Measurements from ENCODE around the gene FGD6.

The FGD6 gene

DNA sequence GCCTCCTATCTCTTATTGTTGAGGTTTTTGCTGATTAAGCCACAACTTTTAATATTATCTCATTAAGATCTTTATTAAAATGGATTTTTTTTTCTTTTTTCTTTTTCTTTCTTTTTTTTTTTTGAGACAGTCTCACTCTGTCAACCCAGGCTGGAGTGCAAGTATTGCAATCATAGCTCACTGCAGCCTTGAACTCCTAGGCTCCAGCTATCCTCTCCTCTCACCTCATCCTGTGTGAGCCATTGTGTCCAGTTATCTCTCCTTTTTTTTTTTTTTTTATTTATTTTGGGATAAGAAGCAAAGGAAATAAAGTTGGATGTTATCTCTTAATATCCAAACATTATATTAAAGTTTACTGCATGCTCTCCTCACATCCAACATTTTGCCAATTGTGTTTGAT lies 13.0 kb upstream of the FGD6 start:
- Histone ChIP-seq H3K4me3 (ENCODE audit: low read length in 2 of 2) (no peak overlapping the region), H4K91ac (ENCODE audit: low read depth, low read length, poor library complexity) (no peak overlapping the region), H3K27ac (replicated peaks; ENCODE audit: low read length) (no peak overlapping the region), H4K8ac (ENCODE audit: low read depth, low read length) (no peak overlapping the region), H2AK5ac (ENCODE audit: low read depth, low read length) (no peak overlapping the region), H3K14ac (ENCODE audit: low read length) (no peak overlapping the region), H3K4me1 (ENCODE audit: control insufficient read depth in 2 of 2, insufficient read depth in 1 of 2, low read depth in 1 of 2, low read length in 2 of 2) (no peaks in the 10 kb centered on the region), H3K23ac (ENCODE audit: low read depth, low read length, poor library complexity) (no peak overlapping the region), H2BK15ac (ENCODE audit: low read length) (no peak overlapping the region), H2BK12ac (ENCODE audit: low read length) (no peak overlapping the region), H2BK120ac (ENCODE audit: low read depth, low read length) (no peak overlapping the region), H3K79me1 (ENCODE audit: low read depth, low read length) (peaks cover 5% of the 10 kb centered on the region), H3K4ac (ENCODE audit: low read length) (no peak overlapping the region), H3K27me3 (ENCODE audit: control insufficient read depth in 3 of 3, insufficient read depth in 3 of 3, low read depth in 1 of 3, low read length in 3 of 3) (no peaks in the 10 kb centered on the region), H3K9ac (ENCODE audit: low read depth, low read length, poor library complexity) (no peak overlapping the region), H3K9me3 (replicated peaks in 1 of 2; ENCODE audit: control insufficient read depth in 2 of 2, insufficient read depth in 1 of 2, low read depth in 1 of 2, low read length in 2 of 2) (peaks cover 0 to 10% of the 10 kb centered on the region in 2 donors), H3K4me2 (ENCODE audit: insufficient read depth, low read length, poor library complexity, severe bottlenecking) (no peak overlapping the region), H3K36me3 (replicated peaks in 1 of 2; ENCODE audit: control insufficient read depth in 2 of 2, insufficient read depth in 2 of 2, low read length in 2 of 2) (peaks cover 0 to 40% of the 10 kb centered on the region in 2 donors), H3K18ac (ENCODE audit: low read length) (no peak overlapping the region), H2AFZ (ENCODE audit: low read length) (no peak overlapping the region), H2BK5ac (ENCODE audit: low read length) (no peak overlapping the region)
- DNase-seq (ENCODE audit: low spot score) = no peak

DNA sequence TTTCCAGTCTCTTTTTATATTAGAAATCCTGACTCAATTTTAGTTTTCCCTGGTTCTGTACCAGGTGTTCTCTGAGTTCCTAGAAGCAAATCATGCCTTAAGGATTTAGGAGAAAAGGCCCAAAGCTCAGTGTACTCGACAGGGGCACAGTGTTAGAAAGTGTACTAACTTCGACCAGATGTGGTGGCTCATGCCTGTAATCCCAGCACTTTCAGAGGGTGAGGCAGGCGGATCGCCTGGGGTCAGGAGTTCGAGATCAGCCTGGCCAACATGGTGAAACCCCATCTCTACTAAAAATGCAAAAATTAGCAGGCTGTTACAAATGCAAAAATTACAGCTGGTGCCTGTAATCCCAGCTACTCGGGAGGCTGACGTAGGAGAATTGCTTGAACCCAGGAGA lies 12.4 kb upstream of the FGD6 start:
- no peak overlapping the region for H2BK5ac ChIP-seq (ENCODE audit: low read length)
- no peak overlapping the region for H3K27ac ChIP-seq (replicated peaks; ENCODE audit: low read length)
- no peak overlapping the region for H2BK15ac ChIP-seq (ENCODE audit: low read length)
- no peak overlapping the region for H4K91ac ChIP-seq (ENCODE audit: low read depth, low read length, poor library complexity)
- H3K4ac ChIP-seq (ENCODE audit: low read length) = no peak overlapping the region
- DNase-seq (ENCODE audit: low spot score) = no peak
- peaks cover 4 to 47% of the 10 kb centered on the region in 2 donors for H3K36me3 ChIP-seq (replicated peaks in 1 of 2; ENCODE audit: control insufficient read depth in 2 of 2, insufficient read depth in 2 of 2, low read length in 2 of 2)
- no peak overlapping the region for H2BK12ac ChIP-seq (ENCODE audit: low read length)
- H3K27me3 ChIP-seq (ENCODE audit: control insufficient read depth in 3 of 3, insufficient read depth in 3 of 3, low read depth in 1 of 3, low read length in 3 of 3) = no peaks in the 10 kb centered on the region
- H3K4me1 ChIP-seq (ENCODE audit: control insufficient read depth in 2 of 2, insufficient read depth in 1 of 2, low read depth in 1 of 2, low read length in 2 of 2) = no peaks in the 10 kb centered on the region
- H3K4me3 ChIP-seq (ENCODE audit: low read length in 2 of 2) = no peak overlapping the region
- no CpG with 5 or more reads among the region's 7 CpGs for WGBS, 2 donors (ENCODE audit: extremely low coverage in 2 of 2, insufficient read length in 2 of 2, insufficient replicate concordance in 1 of 2)
- H4K8ac ChIP-seq (ENCODE audit: low read depth, low read length) = no peak overlapping the region
- no peak overlapping the region for H3K23ac ChIP-seq (ENCODE audit: low read depth, low read length, poor library complexity)
- no peak overlapping the region for H3K9ac ChIP-seq (ENCODE audit: low read depth, low read length, poor library complexity)
- no peak overlapping the region for H3K4me2 ChIP-seq (ENCODE audit: insufficient read depth, low read length, poor library complexity, severe bottlenecking)
- H2AFZ ChIP-seq (ENCODE audit: low read length) = no peak overlapping the region
- H3K18ac ChIP-seq (ENCODE audit: low read length) = no peak overlapping the region
- no peak overlapping the region for H3K14ac ChIP-seq (ENCODE audit: low read length)
- H3K79me1 ChIP-seq (ENCODE audit: low read depth, low read length) = peaks cover 5% of the 10 kb centered on the region
- H2AK5ac ChIP-seq (ENCODE audit: low read depth, low read length) = no peak overlapping the region
- no peak overlapping the region for H2BK120ac ChIP-seq (ENCODE audit: low read depth, low read length)
- peaks cover 0 to 10% of the 10 kb centered on the region in 2 donors for H3K9me3 ChIP-seq (replicated peaks in 1 of 2; ENCODE audit: control insufficient read depth in 2 of 2, insufficient read depth in 1 of 2, low read depth in 1 of 2, low read length in 2 of 2)

DNA sequence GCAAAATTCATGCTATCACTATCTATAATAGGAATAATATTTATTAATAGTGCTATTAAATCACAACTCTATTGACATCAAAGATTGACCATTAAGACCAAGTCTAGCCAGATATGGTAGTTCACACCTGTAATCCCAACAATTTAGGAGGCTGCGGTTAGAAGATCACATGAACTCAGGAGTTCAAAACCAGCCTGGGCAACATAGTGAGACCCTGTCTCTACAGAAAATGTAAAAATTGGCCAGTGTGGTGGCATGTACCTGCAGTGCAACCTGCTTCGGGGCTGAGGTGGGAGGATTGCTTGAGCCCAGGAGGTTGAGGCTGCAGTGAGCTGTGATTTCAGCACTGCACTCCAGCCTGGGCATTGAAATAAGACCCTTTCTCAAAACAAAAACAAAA lies 11.3 kb upstream of the FGD6 start:
- H2BK15ac ChIP-seq (ENCODE audit: low read length) = no peak overlapping the region
- no peak for DNase-seq (ENCODE audit: low spot score)

DNA sequence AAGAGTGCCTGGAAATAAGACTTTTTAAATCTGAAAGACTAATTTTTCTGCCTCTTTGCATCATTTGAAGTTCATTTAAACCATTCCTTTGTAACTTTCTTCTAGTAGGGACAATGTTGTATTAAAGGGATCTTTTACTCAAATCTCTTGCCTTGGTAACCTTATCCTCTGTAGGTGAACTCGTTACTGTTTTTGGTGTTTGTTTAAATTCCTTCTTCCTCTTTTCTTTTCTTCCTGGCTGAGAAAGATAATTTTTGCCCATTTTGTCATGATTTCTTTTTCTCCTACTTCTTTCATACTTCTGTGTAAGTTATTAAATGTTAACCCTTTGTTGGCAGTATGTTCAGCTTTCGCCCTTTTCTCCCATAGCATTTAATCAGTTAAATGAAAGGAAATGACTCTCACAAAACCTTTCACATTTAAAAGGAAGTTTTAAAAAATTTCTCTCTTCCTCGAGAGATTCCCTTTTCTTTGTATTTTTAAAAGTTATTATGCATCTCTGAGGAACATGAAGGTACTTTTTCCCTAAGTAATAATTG lies 10.6 kb upstream of the FGD6 start:
- no peak overlapping the region for H3K27ac ChIP-seq (replicated peaks; ENCODE audit: low read length)
- H3K36me3 ChIP-seq (replicated peaks in 1 of 2; ENCODE audit: control insufficient read depth in 2 of 2, insufficient read depth in 2 of 2, low read length in 2 of 2) = peaks cover 6 to 41% of the 10 kb centered on the region in 2 donors
- no peak for DNase-seq (ENCODE audit: low spot score)
- H2AK5ac ChIP-seq (ENCODE audit: low read depth, low read length) = no peak overlapping the region
- no CpG with 5 or more reads among the region's 3 CpGs for WGBS, 2 donors (ENCODE audit: extremely low coverage in 2 of 2, insufficient read length in 2 of 2, insufficient replicate concordance in 1 of 2)
- no peak overlapping the region for H3K4me2 ChIP-seq (ENCODE audit: insufficient read depth, low read length, poor library complexity, severe bottlenecking)
- H2BK120ac ChIP-seq (ENCODE audit: low read depth, low read length) = no peak overlapping the region
- no peak overlapping the region for H4K91ac ChIP-seq (ENCODE audit: low read depth, low read length, poor library complexity)
- H3K4me1 ChIP-seq (ENCODE audit: control insufficient read depth in 2 of 2, insufficient read depth in 1 of 2, low read depth in 1 of 2, low read length in 2 of 2) = no peaks in the 10 kb centered on the region
- H3K9ac ChIP-seq (ENCODE audit: low read depth, low read length, poor library complexity) = no peak overlapping the region
- H3K4me3 ChIP-seq (ENCODE audit: low read length in 2 of 2) = no peak overlapping the region
- H2BK12ac ChIP-seq (ENCODE audit: low read length) = no peak overlapping the region
- H4K8ac ChIP-seq (ENCODE audit: low read depth, low read length) = no peak overlapping the region
- H2AFZ ChIP-seq (ENCODE audit: low read length) = no peak overlapping the region
- no peak overlapping the region for H3K18ac ChIP-seq (ENCODE audit: low read length)
- no peaks in the 10 kb centered on the region for H3K9me3 ChIP-seq (replicated peaks in 1 of 2; ENCODE audit: control insufficient read depth in 2 of 2, insufficient read depth in 1 of 2, low read depth in 1 of 2, low read length in 2 of 2)
- no peak overlapping the region for H2BK5ac ChIP-seq (ENCODE audit: low read length)
- H3K27me3 ChIP-seq (ENCODE audit: control insufficient read depth in 3 of 3, insufficient read depth in 3 of 3, low read depth in 1 of 3, low read length in 3 of 3) = no peaks in the 10 kb centered on the region
- no peak overlapping the region for H3K14ac ChIP-seq (ENCODE audit: low read length)
- H2BK15ac ChIP-seq (ENCODE audit: low read length) = no peak overlapping the region
- no peak overlapping the region for H3K23ac ChIP-seq (ENCODE audit: low read depth, low read length, poor library complexity)
- peaks cover 9% of the 10 kb centered on the region for H3K79me1 ChIP-seq (ENCODE audit: low read depth, low read length)
- no peak overlapping the region for H3K4ac ChIP-seq (ENCODE audit: low read length)

More for the DNA sequence above, 11.3 kb upstream of the FGD6 start:
- Histone ChIP-seq H4K91ac (ENCODE audit: low read depth, low read length, poor library complexity) (no peak overlapping the region), H3K18ac (ENCODE audit: low read length) (no peak overlapping the region), H4K8ac (ENCODE audit: low read depth, low read length) (no peak overlapping the region), H3K9me3 (replicated peaks in 1 of 2; ENCODE audit: control insufficient read depth in 2 of 2, insufficient read depth in 1 of 2, low read depth in 1 of 2, low read length in 2 of 2) (peaks cover 0 to 2% of the 10 kb centered on the region in 2 donors), H3K36me3 (replicated peaks in 1 of 2; ENCODE audit: control insufficient read depth in 2 of 2, insufficient read depth in 2 of 2, low read length in 2 of 2) (peaks cover 6 to 46% of the 10 kb centered on the region in 2 donors), H3K9ac (ENCODE audit: low read depth, low read length, poor library complexity) (no peak overlapping the region), H3K27ac (replicated peaks; ENCODE audit: low read length) (no peak overlapping the region), H3K14ac (ENCODE audit: low read length) (no peak overlapping the region), H3K4me1 (ENCODE audit: control insufficient read depth in 2 of 2, insufficient read depth in 1 of 2, low read depth in 1 of 2, low read length in 2 of 2) (no peaks in the 10 kb centered on the region), H2BK12ac (ENCODE audit: low read length) (no peak overlapping the region), H3K4me2 (ENCODE audit: insufficient read depth, low read length, poor library complexity, severe bottlenecking) (no peak overlapping the region), H2AK5ac (ENCODE audit: low read depth, low read length) (no peak overlapping the region), H2AFZ (ENCODE audit: low read length) (no peak overlapping the region), H3K23ac (ENCODE audit: low read depth, low read length, poor library complexity) (no peak overlapping the region), H3K79me1 (ENCODE audit: low read depth, low read length) (peaks cover 9% of the 10 kb centered on the region), H3K4ac (ENCODE audit: low read length) (no peak overlapping the region), H3K4me3 (ENCODE audit: low read length in 2 of 2) (no peak overlapping the region), H2BK120ac (ENCODE audit: low read depth, low read length) (no peak overlapping the region), H3K27me3 (ENCODE audit: control insufficient read depth in 3 of 3, insufficient read depth in 3 of 3, low read depth in 1 of 3, low read length in 3 of 3) (no peaks in the 10 kb centered on the region), H2BK5ac (ENCODE audit: low read length) (no peak overlapping the region)
- no CpG with 5 or more reads among the region's 2 CpGs for WGBS, 2 donors (ENCODE audit: extremely low coverage in 2 of 2, insufficient read length in 2 of 2, insufficient replicate concordance in 1 of 2)

Data from neuronal stem cell (in vitro differentiated cells).